Suprapubic skin (tissue), 4 donors: ENCODE measurements around the gene ARAP2. TPM values are rescaled to one million over a fixed set of nuclear protein-coding genes. Genes with fewer than 3 reads are reported as not detected.

Source experiments
- DNase-seq, 2 donors: peaks; one replicate each; pipeline ENCODE4 v3.0.0-alpha.2; 2019; ENCODE audit warnings: low spot score in 2 of 2
- H3K27ac ChIP-seq: fragments of 200-600 bp; sonication (generic); one replicate; pipeline ENCODE4 v1.5.1; 2019
- H3K27me3 ChIP-seq: fragments of 200-600 bp; sonication (generic); one replicate; pipeline ENCODE4 v1.5.1; 2019
- H3K36me3 ChIP-seq: fragments of 200-600 bp; sonication (generic); one replicate; pipeline ENCODE4 v1.5.1; 2019
- H3K4me1 ChIP-seq: fragments of 200-600 bp; sonication (generic); one replicate; pipeline ENCODE4 v1.5.1; 2019
- H3K4me3 ChIP-seq: fragments of 200-600 bp; sonication (generic); one replicate; pipeline ENCODE4 v1.5.1; 2019; ENCODE audit warnings: mild to moderate bottlenecking
- H3K9me3 ChIP-seq: fragments of 200-600 bp; sonication (generic); one replicate; pipeline ENCODE4 v1.5.1; 2019
- EP300 ChIP-seq: sonication (generic); formaldehyde crosslinking; IDR thresholded peaks from one replicate; pipeline ENCODE4 v1.6.1; 2017; ENCODE audit warnings: antibody characterized with exemption
- POLR2A ChIP-seq, 2 donors: fragments of 450-650 bp; IDR thresholded peaks; one replicate each; pipeline ENCODE4 v1.6.1; 2017; ENCODE audit warnings: antibody characterized with exemption in 2 of 2, mild to moderate bottlenecking in 2 of 2, moderate library complexity in 2 of 2
- POLR2AphosphoS5 ChIP-seq, 3 donors: sonication (generic); formaldehyde crosslinking; IDR thresholded peaks; one replicate each; pipeline ENCODE4 v1.6.1; 2017; ENCODE audit warnings: antibody characterized with exemption in 3 of 3
- WGBS: methylation state at CpG from one replicate; pipeline ENCODE4 v1.1.5; 2018; 5-methylcytosine and 5-hydroxymethylcytosine counted together
- total RNA-seq, 4 donors: library from RNA; depleted of rRNA; stranded (reverse); fragments of >200 nt; gene quantifications; one replicate each; pipeline ENCODE4 v1.1.0, GENCODE V29; 2016
- TF ChIP-seq, protein P1 (sequence below), 2 donors: fragments of 200-600 bp in 1 of 2; fragments of 450-650 bp in 1 of 2; sonication (generic) in 1 of 2; IDR thresholded peaks; one replicate each; pipeline ENCODE4 v1.5.1; 2016 to 2019; ENCODE audit warnings: antibody characterized with exemption in 2 of 2, mild to moderate bottlenecking in 1 of 2, moderate library complexity in 1 of 2

Gene ARAP2
- total RNA-seq, 4 donors from 2014 or later = 88.2 to 203 (median 117) TPM

GRCh38 chr4:36269101-36269500 lies 24.8 kb upstream of the ARAP2 start:
- Histone ChIP-seq H3K4me1 (peaks cover 8% of the 10 kb centered on the region), H3K9me3 (no peaks in the 10 kb centered on the region), H3K27ac (no peak overlapping the region), H3K36me3 (no peaks in the 10 kb centered on the region), H3K4me3 (no peak overlapping the region), H3K27me3 (no peaks in the 10 kb centered on the region)
- TF ChIP-seq POLR2A (IDR thresholded peaks at IDR 0.05) = no peak
- DNase-seq = no peak
- WGBS = 84% methylated on average over 4 of the region's 4 CpGs

GRCh38 chr4:36267486-36268268 lies 23.4 kb upstream of the ARAP2 start:
- no peak for DNase-seq
- Histone ChIP-seq H3K36me3 (no peaks in the 10 kb centered on the region), H3K4me3 (no peak overlapping the region), H3K27me3 (no peaks in the 10 kb centered on the region), H3K9me3 (no peaks in the 10 kb centered on the region), H3K27ac (no peak overlapping the region), H3K4me1 (peaks cover 8% of the 10 kb centered on the region)
- TF ChIP-seq EP300 = no peak
- TF ChIP-seq, protein P1, sequence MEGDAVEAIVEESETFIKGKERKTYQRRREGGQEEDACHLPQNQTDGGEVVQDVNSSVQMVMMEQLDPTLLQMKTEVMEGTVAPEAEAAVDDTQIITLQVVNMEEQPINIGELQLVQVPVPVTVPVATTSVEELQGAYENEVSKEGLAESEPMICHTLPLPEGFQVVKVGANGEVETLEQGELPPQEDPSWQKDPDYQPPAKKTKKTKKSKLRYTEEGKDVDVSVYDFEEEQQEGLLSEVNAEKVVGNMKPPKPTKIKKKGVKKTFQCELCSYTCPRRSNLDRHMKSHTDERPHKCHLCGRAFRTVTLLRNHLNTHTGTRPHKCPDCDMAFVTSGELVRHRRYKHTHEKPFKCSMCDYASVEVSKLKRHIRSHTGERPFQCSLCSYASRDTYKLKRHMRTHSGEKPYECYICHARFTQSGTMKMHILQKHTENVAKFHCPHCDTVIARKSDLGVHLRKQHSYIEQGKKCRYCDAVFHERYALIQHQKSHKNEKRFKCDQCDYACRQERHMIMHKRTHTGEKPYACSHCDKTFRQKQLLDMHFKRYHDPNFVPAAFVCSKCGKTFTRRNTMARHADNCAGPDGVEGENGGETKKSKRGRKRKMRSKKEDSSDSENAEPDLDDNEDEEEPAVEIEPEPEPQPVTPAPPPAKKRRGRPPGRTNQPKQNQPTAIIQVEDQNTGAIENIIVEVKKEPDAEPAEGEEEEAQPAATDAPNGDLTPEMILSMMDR (IDR thresholded peaks at IDR 0.05) = no peak
- TF ChIP-seq POLR2AphosphoS5 (IDR thresholded peaks at IDR 0.05) = no peak
- TF ChIP-seq POLR2A (IDR thresholded peaks at IDR 0.05) = no peak
- WGBS = 55% methylated on average over 2 of the region's 2 CpGs

DNA sequence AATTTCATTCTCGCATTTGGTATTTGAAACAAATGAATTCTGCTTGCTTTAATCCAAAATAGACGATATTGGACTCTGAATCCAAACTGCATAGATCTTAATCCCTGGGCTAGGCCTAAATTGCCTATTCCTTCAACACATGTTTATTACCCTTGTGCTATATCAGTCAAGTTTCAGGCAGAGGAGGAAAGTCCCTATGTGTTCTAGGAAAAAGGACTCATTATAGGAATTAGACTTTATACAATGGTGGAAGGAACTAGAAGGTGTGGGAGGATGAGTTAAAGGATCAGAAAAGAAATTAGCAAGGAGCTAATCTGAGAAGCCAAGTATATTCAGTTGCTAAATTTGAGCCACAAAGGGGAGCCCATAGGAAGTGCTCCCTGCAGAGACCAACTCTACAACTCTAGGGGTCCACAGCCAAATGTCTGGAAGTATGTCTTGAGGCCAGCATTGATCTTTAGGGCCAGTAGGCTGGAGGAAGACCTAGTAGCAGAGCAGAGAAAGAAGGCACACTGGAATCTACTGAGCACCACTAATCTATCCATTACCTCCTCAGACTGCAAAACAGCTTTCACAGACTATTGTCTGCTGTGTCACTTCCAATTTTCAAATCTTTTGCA lies 20.0 kb upstream of the ARAP2 start:
- DNase-seq = no peak

DNA sequence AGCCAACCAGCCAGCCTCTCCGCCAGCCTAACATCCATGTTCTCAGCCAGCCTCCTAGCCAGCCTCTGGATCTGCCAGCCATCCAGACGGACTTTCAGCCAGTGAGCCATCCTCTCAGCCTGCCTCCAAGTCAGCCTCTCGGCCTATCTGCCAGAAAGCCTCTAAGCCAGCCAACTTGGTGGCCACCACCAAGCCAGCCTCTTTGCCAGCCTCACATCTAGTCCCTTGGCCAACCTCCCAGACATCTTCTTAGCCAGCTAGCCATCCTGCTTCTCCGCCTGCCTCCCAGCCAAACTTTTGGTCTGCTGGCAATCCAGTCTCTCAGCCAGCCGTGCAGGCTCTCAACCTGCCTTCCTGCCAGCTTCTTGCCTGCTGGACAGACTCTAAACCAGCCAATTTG lies 16.4 kb upstream of the ARAP2 start:
- Histone ChIP-seq H3K36me3 (no peaks in the 10 kb centered on the region), H3K4me1 (no peaks in the 10 kb centered on the region), H3K27me3 (no peaks in the 10 kb centered on the region), H3K4me3 (no peak overlapping the region), H3K27ac (no peak overlapping the region), H3K9me3 (no peaks in the 10 kb centered on the region)
- DNase-seq = no peak
- 85% methylated on average over 5 of the region's 5 CpGs for WGBS
- TF ChIP-seq, protein P1 (IDR thresholded peaks at IDR 0.05) = no peak
- TF ChIP-seq EP300 = no peak

More for the DNA sequence above, 20.0 kb upstream of the ARAP2 start:
- no peak overlapping the region for H3K4me3 ChIP-seq
- WGBS = 85% methylated on average over 2 of the region's 2 CpGs
- TF ChIP-seq POLR2AphosphoS5 (IDR thresholded peaks at IDR 0.05) = no peak
- TF ChIP-seq, protein P1 (IDR thresholded peaks at IDR 0.05) = no peak
- no peak for TF ChIP-seq EP300
- no peak for TF ChIP-seq POLR2A (IDR thresholded peaks at IDR 0.05)
- H3K27me3 ChIP-seq = no peaks in the 10 kb centered on the region
- H3K36me3 ChIP-seq = no peaks in the 10 kb centered on the region
- peaks cover 5% of the 10 kb centered on the region for H3K4me1 ChIP-seq
- no peaks in the 10 kb centered on the region for H3K9me3 ChIP-seq
- H3K27ac ChIP-seq = no peak overlapping the region

- TF ChIP-seq, protein P1 (IDR thresholded peaks at IDR 0.05) = no peak
- TF ChIP-seq POLR2AphosphoS5 (IDR thresholded peaks at IDR 0.05) = no peak
- no peak for TF ChIP-seq POLR2A (IDR thresholded peaks at IDR 0.05)
- H3K4me3 ChIP-seq = no peak overlapping the region
- no peaks in the 10 kb centered on the region for H3K4me1 ChIP-seq
- no peak overlapping the region for H3K27ac ChIP-seq
- 72% methylated on average over 6 of the region's 6 CpGs for WGBS
- H3K9me3 ChIP-seq = no peaks in the 10 kb centered on the region
- H3K27me3 ChIP-seq = no peaks in the 10 kb centered on the region
- DNase-seq = no peak
- H3K36me3 ChIP-seq = no peaks in the 10 kb centered on the region
These were observed 12.1 kb upstream of the ARAP2 start for GRCh38 chr4:36256398-36256891.
